ENCODE measurements around the gene HS6ST3. TPM values are rescaled to one million over a fixed set of nuclear protein-coding genes. Genes with fewer than 3 reads are reported as not detected.

Gene HS6ST3
- total and polyA plus RNA-seq, 2 donors from 2014 or later: 0.47 to 1.2 TPM

GRCh38 chr13:96450326-96451020, 360.6 kb downstream of the HS6ST3 start:
- no peak overlapping the region for H3K4me3 ChIP-seq (ENCODE audit: low read length in 3 of 3)
- TF ChIP-seq CTCF (IDR thresholded peaks at IDR 0.05; ENCODE audit: borderline replicate concordance, extremely low read depth, insufficient read depth): no peak
- no peak for DNase-seq

DNA sequence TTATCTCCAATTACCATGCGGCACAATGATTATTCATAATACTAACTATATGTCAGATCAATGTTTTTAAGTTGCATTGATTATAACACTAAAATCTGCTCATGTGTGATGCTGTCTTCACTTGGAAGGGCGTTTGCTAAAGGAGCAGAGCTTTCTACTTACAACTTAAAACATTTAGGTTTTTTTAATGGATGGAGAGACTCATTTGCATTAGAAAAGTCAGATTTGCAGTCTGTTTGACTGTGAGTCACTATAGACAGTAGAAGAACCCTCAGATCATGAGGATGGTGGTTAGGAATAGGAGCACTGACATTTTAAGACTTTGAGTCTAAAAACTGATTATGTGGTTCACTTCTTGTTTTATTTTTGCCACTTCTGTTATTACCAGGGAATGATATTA, 364.6 kb downstream of the HS6ST3 start:
- Histone ChIP-seq H3K27ac (ENCODE audit: low read depth in 2 of 2, low read length in 2 of 2) (no peak overlapping the region), H3K9ac (ENCODE audit: low read length in 3 of 3) (no peak overlapping the region), H3K4me1 (ENCODE audit: control insufficient read depth in 2 of 3, insufficient read depth in 2 of 3, low read depth in 1 of 3, low read length in 3 of 3) (no peaks in the 10 kb centered on the region), H3K4me3 (ENCODE audit: low read length in 3 of 3) (no peak overlapping the region), H3K27me3 (ENCODE audit: control insufficient read depth, insufficient read depth, low read length) (no peaks in the 10 kb centered on the region), H3K36me3 (ENCODE audit: control insufficient read depth in 2 of 3, insufficient read depth in 3 of 3, low read length in 3 of 3) (no peaks in the 10 kb centered on the region), H3K9me3 (ENCODE audit: control insufficient read depth in 2 of 3, insufficient read depth in 1 of 3, low read length in 3 of 3) (no peaks in the 10 kb centered on the region)
- no peak for TF ChIP-seq CTCF (IDR thresholded peaks at IDR 0.05; ENCODE audit: borderline replicate concordance, extremely low read depth, insufficient read depth)
- intact Hi-C loops (cut with DNase I): no loop called here
- no peak for FAIRE-seq
- no peak for DNase-seq

More at GRCh38 chr13:96450326-96451020, 360.6 kb downstream of the HS6ST3 start:
- Histone ChIP-seq H3K4me1 (ENCODE audit: control insufficient read depth in 2 of 3, insufficient read depth in 2 of 3, low read depth in 1 of 3, low read length in 3 of 3) (no peaks in the 10 kb centered on the region), H3K9me3 (ENCODE audit: control insufficient read depth in 2 of 3, insufficient read depth in 1 of 3, low read length in 3 of 3) (no peaks in the 10 kb centered on the region), H3K27me3 (ENCODE audit: control insufficient read depth, insufficient read depth, low read length) (no peaks in the 10 kb centered on the region), H3K27ac (ENCODE audit: low read depth in 2 of 2, low read length in 2 of 2) (no peak overlapping the region), H3K36me3 (ENCODE audit: control insufficient read depth in 2 of 3, insufficient read depth in 3 of 3, low read length in 3 of 3) (no peaks in the 10 kb centered on the region), H3K9ac (ENCODE audit: low read length in 3 of 3) (no peak overlapping the region)
- intact Hi-C loops (cut with DNase I): no loop called here
- no peak for FAIRE-seq

DNA sequence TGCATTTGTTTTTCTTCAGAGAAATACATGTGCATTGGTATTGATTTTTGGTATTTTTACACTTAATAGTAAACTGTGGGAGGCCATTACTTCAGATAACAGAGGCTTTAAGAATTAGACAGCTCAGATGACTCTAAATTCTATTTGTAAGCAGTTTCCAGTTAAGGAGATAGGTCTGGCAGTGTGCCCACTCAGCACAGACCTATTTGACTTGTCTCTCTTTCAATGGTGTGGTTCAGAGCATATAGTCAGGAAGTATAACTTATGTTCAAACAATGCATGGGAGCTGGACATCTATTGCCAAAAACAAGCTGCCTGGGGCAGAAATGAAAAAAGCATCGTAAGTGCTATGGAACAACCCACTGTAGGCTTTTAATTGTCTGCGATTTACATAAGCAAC, 370.7 kb downstream of the HS6ST3 start:
- intact Hi-C loops (cut with DNase I): no loop called here
- H3K4me1 ChIP-seq (ENCODE audit: control insufficient read depth in 2 of 3, insufficient read depth in 2 of 3, low read depth in 1 of 3, low read length in 3 of 3): no peaks in the 10 kb centered on the region
- DNase-seq (peak in 2 of 5 donors; percentile 7 to 37), FAIRE-seq (no peak)
- TF ChIP-seq CTCF (IDR thresholded peaks at IDR 0.05; ENCODE audit: borderline replicate concordance, extremely low read depth, insufficient read depth): no peak
- no peaks in the 10 kb centered on the region for H3K36me3 ChIP-seq (ENCODE audit: control insufficient read depth in 2 of 3, insufficient read depth in 3 of 3, low read length in 3 of 3)
- no peaks in the 10 kb centered on the region for H3K9me3 ChIP-seq (ENCODE audit: control insufficient read depth in 2 of 3, insufficient read depth in 1 of 3, low read length in 3 of 3)
- H3K27me3 ChIP-seq (ENCODE audit: control insufficient read depth, insufficient read depth, low read length): no peaks in the 10 kb centered on the region
- H3K4me3 ChIP-seq (ENCODE audit: low read length in 3 of 3): no peak overlapping the region
- H3K9ac ChIP-seq (ENCODE audit: low read length in 3 of 3): no peak overlapping the region
- H3K27ac ChIP-seq (ENCODE audit: low read depth in 2 of 2, low read length in 2 of 2): no peak overlapping the region
